ENCODE results near the gene PPM1N. TPM values are rescaled to one million over a fixed set of nuclear protein-coding genes. Genes with fewer than 3 reads are reported as not detected.

Gene PPM1N
- total and polyA plus RNA-seq, 2 experiments from 2014 or later = 0.32 to 0.63 TPM

DNA sequence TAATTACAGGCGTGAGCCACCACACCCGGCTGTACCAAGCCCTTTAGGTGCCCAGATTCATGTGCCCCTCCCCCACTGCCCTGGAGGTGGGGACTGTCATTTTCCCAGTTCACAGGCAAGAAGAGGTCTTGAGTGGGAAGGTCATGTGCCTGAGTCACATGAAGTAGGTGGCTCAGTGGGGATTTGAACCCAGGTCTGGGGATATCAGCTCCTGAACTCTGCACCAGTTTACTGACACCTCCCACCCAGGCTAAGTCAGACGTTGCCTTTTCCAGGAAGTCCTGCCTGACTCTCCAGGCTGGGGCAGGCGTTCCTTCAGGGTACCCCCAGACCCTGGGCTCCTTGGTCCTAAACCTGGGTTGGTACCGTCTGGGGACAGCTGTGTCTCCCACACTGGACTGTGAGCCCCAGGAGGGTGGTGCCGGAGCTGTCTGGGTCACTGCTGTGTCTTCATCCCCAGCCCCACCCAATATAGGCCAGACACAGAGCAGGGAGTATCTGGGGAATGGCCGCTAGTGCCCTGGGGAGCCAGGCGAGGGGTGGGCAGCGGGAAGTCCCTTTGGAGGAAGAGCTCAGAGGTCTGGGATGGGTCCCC is 17.7 kb downstream of the PPM1N start:
- no peak overlapping the region for H3K4me3 ChIP-seq
- no peaks in the 10 kb centered on the region for H3K27me3 ChIP-seq (replicated peaks; ENCODE audit: insufficient read depth)
- no peak for TF ChIP-seq EZH2 (IDR thresholded peaks at IDR 0.05; ENCODE audit: insufficient read depth, poor library complexity, severe bottlenecking)
- TF ChIP-seq EZH2phosphoT487 (IDR thresholded peaks at IDR 0.05; ENCODE audit: insufficient read depth, low read depth) = no peak
- in situ Hi-C loops (cut with MboI) = no loop called here
- no peaks in the 10 kb centered on the region for H3K9me3 ChIP-seq (ENCODE audit: low read depth)
- H3K27ac ChIP-seq = no peak overlapping the region
- DNase-seq = no peak
- H3K4me2 ChIP-seq (ENCODE audit: unreplicated experiment) = no peak overlapping the region
- no peaks in the 10 kb centered on the region; the same call in 1 of the 2 replicates for H3K4me1 ChIP-seq (ENCODE audit: insufficient read depth)
- peaks cover 94% of the 10 kb centered on the region for H3K79me2 ChIP-seq (ENCODE audit: insufficient read depth)
- H3K36me3 ChIP-seq (ENCODE audit: low read depth) = peaks cover 17% of the 10 kb centered on the region; the same call in 1 of the 2 replicates
- peaks cover 6% of the 10 kb centered on the region; the same call in 1 of the 2 replicates for H3F3A ChIP-seq (ENCODE audit: insufficient read depth)
- WGBS, 2 experiments (ENCODE audit: low coverage in 1 of 2, low lambda C conversion rate in 2 of 2, missing lambda C conversion rate in 2 of 2) = 87% methylated on average over 9 of the region's 9 CpGs
- peaks cover 4% of the 10 kb centered on the region; the same call in 1 of the 2 replicates for H4K20me1 ChIP-seq (ENCODE audit: insufficient read depth)
- H3K9ac ChIP-seq = no peak overlapping the region
- no peak overlapping the region for H2AFZ ChIP-seq
- H3K9me2 ChIP-seq (ENCODE audit: insufficient read depth) = no peaks in the 10 kb centered on the region

DNA sequence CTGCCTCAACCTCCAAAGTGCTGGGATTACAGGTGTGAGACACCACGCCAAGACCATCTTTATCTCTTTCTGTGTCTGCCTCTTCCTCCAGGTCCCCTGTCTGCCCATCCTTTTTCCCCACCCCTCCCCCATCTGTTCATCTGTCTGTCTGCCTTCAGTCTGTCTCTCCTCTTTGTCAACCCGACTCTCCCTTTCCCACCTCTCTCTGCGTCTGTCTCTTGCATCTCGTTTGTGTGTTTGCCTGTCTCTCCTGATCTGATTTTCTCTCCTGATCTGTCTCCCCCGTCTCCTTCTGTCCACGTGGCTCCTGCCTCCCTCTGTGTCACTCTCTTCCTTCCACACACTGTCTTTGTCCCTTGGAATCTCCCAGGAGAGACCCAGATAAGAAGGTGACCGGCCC is 19.0 kb downstream of the PPM1N start:
- no peaks in the 10 kb centered on the region; the same call in 1 of the 2 replicates for H3K4me1 ChIP-seq (ENCODE audit: insufficient read depth)
- H3K9ac ChIP-seq = no peak overlapping the region
- H3K4me3 ChIP-seq = no peak overlapping the region
- 81 to 92% methylated on average over 7 of the region's 7 CpGs for WGBS, 2 experiments (ENCODE audit: low coverage in 1 of 2, low lambda C conversion rate in 2 of 2, missing lambda C conversion rate in 2 of 2)
- H3F3A ChIP-seq (ENCODE audit: insufficient read depth) = peaks cover 12% of the 10 kb centered on the region; the same call in 1 of the 2 replicates
- peaks cover 4% of the 10 kb centered on the region; the same call in 1 of the 2 replicates for H4K20me1 ChIP-seq (ENCODE audit: insufficient read depth)
- no peak for TF ChIP-seq EZH2phosphoT487 (IDR thresholded peaks at IDR 0.05; ENCODE audit: insufficient read depth, low read depth)
- TF ChIP-seq EZH2 (IDR thresholded peaks at IDR 0.05; ENCODE audit: insufficient read depth, poor library complexity, severe bottlenecking) = no peak
- in situ Hi-C loops (cut with MboI) = no loop called here
- H3K9me3 ChIP-seq (ENCODE audit: low read depth) = no peaks in the 10 kb centered on the region
- no peaks in the 10 kb centered on the region for H3K9me2 ChIP-seq (ENCODE audit: insufficient read depth)
- H3K27me3 ChIP-seq (replicated peaks; ENCODE audit: insufficient read depth) = no peaks in the 10 kb centered on the region
- no peak overlapping the region for H2AFZ ChIP-seq
- no peak overlapping the region for H3K4me2 ChIP-seq (ENCODE audit: unreplicated experiment)
- H3K27ac ChIP-seq = no peak overlapping the region
- peaks cover 92% of the 10 kb centered on the region for H3K79me2 ChIP-seq (ENCODE audit: insufficient read depth)
- peaks cover 20% of the 10 kb centered on the region; the same call in 1 of the 2 replicates for H3K36me3 ChIP-seq (ENCODE audit: low read depth)
- DNase-seq = no peak

DNA sequence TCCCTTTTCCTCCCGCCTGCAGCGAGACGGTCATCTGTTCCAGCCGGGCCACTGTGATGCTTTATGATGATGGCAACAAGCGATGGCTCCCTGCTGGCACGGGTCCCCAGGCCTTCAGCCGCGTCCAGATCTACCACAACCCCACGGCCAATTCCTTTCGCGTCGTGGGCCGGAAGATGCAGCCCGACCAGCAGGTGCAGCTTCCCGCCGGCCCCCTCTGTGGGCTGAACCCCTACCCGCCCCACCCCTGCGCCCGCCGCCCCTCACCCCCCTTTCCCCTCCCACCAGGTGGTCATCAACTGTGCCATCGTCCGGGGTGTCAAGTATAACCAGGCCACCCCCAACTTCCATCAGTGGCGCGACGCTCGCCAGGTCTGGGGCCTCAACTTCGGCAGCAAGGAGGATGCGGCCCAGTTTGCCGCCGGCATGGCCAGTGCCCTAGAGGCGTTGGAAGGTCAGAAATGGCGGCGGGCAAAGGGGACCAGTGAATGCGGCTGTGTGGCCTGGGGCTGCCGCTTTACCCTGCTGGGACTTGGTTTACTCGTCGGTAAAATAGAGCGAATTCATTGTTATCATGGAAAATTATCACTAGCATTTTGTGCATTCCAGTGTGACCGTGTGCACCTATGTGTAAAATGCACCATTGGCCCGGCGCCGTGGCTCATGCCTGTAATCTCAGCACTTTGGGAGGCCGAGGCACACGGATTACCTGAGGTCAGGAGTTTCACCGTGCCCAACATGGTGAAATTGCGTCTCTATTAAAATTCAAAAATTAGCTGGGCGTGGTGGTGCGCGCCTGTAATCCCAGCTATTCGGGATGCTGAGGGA is 19.6 kb downstream of the PPM1N start:
- H2AFZ ChIP-seq = no peak overlapping the region
- no peak overlapping the region for H3K4me3 ChIP-seq
- no peaks in the 10 kb centered on the region for H3K9me2 ChIP-seq (ENCODE audit: insufficient read depth)
- peaks cover 20% of the 10 kb centered on the region; the same call in 1 of the 2 replicates for H3K36me3 ChIP-seq (ENCODE audit: low read depth)
- H3F3A ChIP-seq (ENCODE audit: insufficient read depth) = peaks cover 15% of the 10 kb centered on the region
- 92% methylated on average over 41 to 50 of the region's 50 CpGs for WGBS, 2 experiments (ENCODE audit: low coverage in 1 of 2, low lambda C conversion rate in 2 of 2, missing lambda C conversion rate in 2 of 2)
- no peak overlapping the region for H3K27ac ChIP-seq
- no peak overlapping the region for H3K4me2 ChIP-seq (ENCODE audit: unreplicated experiment)
- no peak for TF ChIP-seq EZH2 (IDR thresholded peaks at IDR 0.05; ENCODE audit: insufficient read depth, poor library complexity, severe bottlenecking)
- DNase-seq = no peak
- no peaks in the 10 kb centered on the region for H3K9me3 ChIP-seq (ENCODE audit: low read depth)
- H3K79me2 ChIP-seq (ENCODE audit: insufficient read depth) = peaks cover 85% of the 10 kb centered on the region
- H3K9ac ChIP-seq = no peak overlapping the region
- in situ Hi-C loops (cut with MboI) = no loop called here
- peaks cover 4% of the 10 kb centered on the region; the same call in 1 of the 2 replicates for H4K20me1 ChIP-seq (ENCODE audit: insufficient read depth)
- H3K4me1 ChIP-seq (ENCODE audit: insufficient read depth) = peaks cover 3% of the 10 kb centered on the region; the same call in 1 of the 2 replicates
- no peaks in the 10 kb centered on the region for H3K27me3 ChIP-seq (replicated peaks; ENCODE audit: insufficient read depth)

GRCh38 chr19:45518469-45518826 is 20.2 kb downstream of the PPM1N start:
- Histone ChIP-seq H3K4me1 (ENCODE audit: insufficient read depth) (peaks cover 9% of the 10 kb centered on the region), H3K4me2 (ENCODE audit: unreplicated experiment) (no peak overlapping the region), H3K79me2 (ENCODE audit: insufficient read depth) (peaks cover 82% of the 10 kb centered on the region), H3K9me2 (ENCODE audit: insufficient read depth) (no peaks in the 10 kb centered on the region), H3K4me3 (no peak overlapping the region), H2AFZ (no peak overlapping the region), H3K27me3 (replicated peaks; ENCODE audit: insufficient read depth) (no peaks in the 10 kb centered on the region), H3K36me3 (ENCODE audit: low read depth) (peaks cover 22% of the 10 kb centered on the region; the same call in 1 of the 2 replicates), H3K9ac (no peak overlapping the region), H3F3A (ENCODE audit: insufficient read depth) (peaks cover 19% of the 10 kb centered on the region), H3K27ac (no peak overlapping the region), H4K20me1 (ENCODE audit: insufficient read depth) (peaks cover 4% of the 10 kb centered on the region), H3K9me3 (ENCODE audit: low read depth) (no peaks in the 10 kb centered on the region)
- in situ Hi-C loops (cut with MboI) = no loop called here
- no peak for DNase-seq
- 91 to 96% methylated on average over 7 of the region's 7 CpGs for WGBS, 2 experiments (ENCODE audit: low coverage in 1 of 2, low lambda C conversion rate in 2 of 2, missing lambda C conversion rate in 2 of 2)
- no peak for TF ChIP-seq EZH2phosphoT487 (IDR thresholded peaks at IDR 0.05; ENCODE audit: insufficient read depth, low read depth)
- TF ChIP-seq EZH2 (IDR thresholded peaks at IDR 0.05; ENCODE audit: insufficient read depth, poor library complexity, severe bottlenecking) = no peak
